CD4-positive, alpha-beta T cell (primary cell): ENCODE results near the gene CCDC74A. TPM values are rescaled to one million over a fixed set of nuclear protein-coding genes. Genes with fewer than 3 reads are reported as not detected.
"Not testable (repeated sequence)": the region's sequence is repeated elsewhere in the genome, so short reads cannot be mapped to it uniquely, and the experiment has no call there.

Experiments used
- ATAC-seq: fragments of 200-7000 bp; cut with Tn5 transposase; one replicate; pipeline ENCODE4 v1.10.0; 2022; ENCODE audit warnings: mild to moderate bottlenecking; ENCODE audit not compliant: poor library complexity
- CTCF ChIA-PET: fragments of 350-600 bp; sonication (Branson Sonifier 250); formaldehyde crosslinking; loops from one replicate; lab custom pipeline; 2021; ENCODE audit warnings: antibody characterized with exemption, inconsistent platforms; lab: Charles Lee
- POLR2A ChIA-PET: fragments of 350-600 bp; sonication (Branson Sonifier 250); formaldehyde crosslinking; loops from one replicate; lab custom pipeline; 2021; ENCODE audit warnings: antibody characterized with exemption, inconsistent platforms; lab: Charles Lee
- DNase-seq, 14 experiments: peaks; one replicate each; pipeline ENCODE4 v3.0.0-alpha.2; 2013 to 2020; ENCODE audit warnings: mixed read lengths in 2 of 14
- H3K27ac ChIP-seq, 2 donors: one replicate each; pipeline versions ENCODE4 v1.5.1 to v1.7.0; 2013; ENCODE audit warnings: low read length in 2 of 2, low read depth in 1 of 2, mild to moderate bottlenecking in 1 of 2
- H3K27me3 ChIP-seq, 2 experiments: 1 replicate in 1 of 2; 2 replicates in 1 of 2; pipeline versions ENCODE4 v1.6.1 to v1.7.0; 2013; ENCODE audit warnings: low read length in 2 of 2, control low read depth in 1 of 2, mild to moderate bottlenecking in 1 of 2, moderate library complexity in 1 of 2; ENCODE audit not compliant: insufficient read depth in 2 of 2, control insufficient read depth in 1 of 2
- H3K36me3 ChIP-seq: one replicate; pipeline ENCODE4 v1.6.1; 2013; ENCODE audit warnings: low read length, control low read depth; ENCODE audit not compliant: insufficient read depth
- H3K4me1 ChIP-seq: one replicate; pipeline ENCODE4 v1.6.1; 2013; ENCODE audit warnings: low read length, control low read depth; ENCODE audit not compliant: insufficient read depth
- H3K4me3 ChIP-seq: one replicate; pipeline ENCODE4 v1.5.1; 2013; ENCODE audit warnings: mild to moderate bottlenecking, low read length, moderate library complexity
- H3K9me3 ChIP-seq, 2 experiments: 1 replicate in 1 of 2; 2 replicates in 1 of 2; pipeline versions ENCODE4 v1.6.1 to v1.7.0; 2013; ENCODE audit warnings: low read length in 2 of 2, mild to moderate bottlenecking in 2 of 2, control low read depth in 1 of 2, moderate library complexity in 1 of 2; ENCODE audit not compliant: control insufficient read depth in 1 of 2, insufficient read depth in 1 of 2
- H3K27ac Mint-ChIP-seq: one replicate; pipeline ENCODE4 v1.8.0; 2020; ENCODE audit warnings: mixed read lengths
- H3K27me3 Mint-ChIP-seq: one replicate; pipeline ENCODE4 v1.8.0; 2021; ENCODE audit warnings: mixed read lengths
- H3K36me3 Mint-ChIP-seq: one replicate; pipeline ENCODE4 v1.8.0; 2021; ENCODE audit warnings: low read depth, mixed read lengths
- H3K4me1 Mint-ChIP-seq: one replicate; pipeline ENCODE4 v1.8.0; 2021; ENCODE audit warnings: low read depth, mixed read lengths
- H3K4me3 Mint-ChIP-seq: one replicate; pipeline ENCODE4 v1.8.0; 2020; ENCODE audit warnings: mild to moderate bottlenecking, mixed read lengths
- H3K9me3 Mint-ChIP-seq: one replicate; pipeline ENCODE4 v1.8.0; 2020; ENCODE audit warnings: mixed read lengths
- CTCF ChIP-seq: fragments of 200-600 bp; IDR thresholded peaks from one replicate; pipeline ENCODE4 v1.8.0; 2022; ENCODE audit warnings: antibody characterized with exemption, mild to moderate bottlenecking
- intact Hi-C, 2 experiments: fragments of 100-400 bp; cut with DNase I in 1 of 2; cut with micrococcal nuclease in 1 of 2; formaldehyde crosslinking; loops; one replicate each; pipeline versions ENCODE4 v1.15.1 to v1.9.0; 2023 to 2025; cut with DNase I, micrococcal nuclease
- total RNA-seq, 174 experiments: library from RNA in 2 of 174; stranded (reverse) in 2 of 174; gene quantifications; one replicate each; pipeline ENCODE4 v1.2.3 and lab custom pipeline; 2021 to 2026

Gene CCDC74A
- total RNA-seq, 2 experiments from 2014 or later: 0.50 to 0.60 TPM

GRCh38 chr2:131566371-131566770 is 38.7 kb downstream of the CCDC74A start:
- CTCF ChIA-PET: no interaction called here
- H3K36me3 ChIP-seq: no peaks in the 10 kb centered on the region
- POLR2A ChIA-PET: no interaction called here
- DNase-seq: no peak
- H3K36me3 Mint-ChIP-seq: no peaks in the 10 kb centered on the region
- H3K4me1 ChIP-seq: no peaks in the 10 kb centered on the region
- H3K9me3 Mint-ChIP-seq: no peaks in the 10 kb centered on the region
- peaks cover 3 to 9% of the 10 kb centered on the region in 2 experiments for H3K27me3 ChIP-seq
- no peak overlapping the region for H3K4me3 Mint-ChIP-seq
- peaks cover 51% of the 10 kb centered on the region for H3K27me3 Mint-ChIP-seq
- no peaks in the 10 kb centered on the region for H3K4me1 Mint-ChIP-seq
- no peak for TF ChIP-seq CTCF
- intact Hi-C loops: no loop called here
- no peak for ATAC-seq
- H3K27ac Mint-ChIP-seq: no peak overlapping the region
- no peaks in the 10 kb centered on the region for H3K9me3 ChIP-seq
- H3K4me3 ChIP-seq: no peak overlapping the region
- no peak overlapping the region for H3K27ac ChIP-seq

- H3K9me3 Mint-ChIP-seq: no peaks in the 10 kb centered on the region
- ATAC-seq (no peak), DNase-seq (no peak)
- no peak overlapping the region for H3K27ac Mint-ChIP-seq
- H3K4me3 Mint-ChIP-seq: no peak overlapping the region
- no peaks in the 10 kb centered on the region for H3K36me3 Mint-ChIP-seq
- peaks cover 3 to 4% of the 10 kb centered on the region in 2 experiments for H3K27me3 ChIP-seq
- H3K4me1 Mint-ChIP-seq: no peaks in the 10 kb centered on the region
- TF ChIP-seq CTCF: no peak
- H3K4me3 ChIP-seq: no peak overlapping the region
- no peaks in the 10 kb centered on the region for H3K4me1 ChIP-seq
- no peaks in the 10 kb centered on the region for H3K9me3 ChIP-seq
- H3K36me3 ChIP-seq: no peaks in the 10 kb centered on the region
- intact Hi-C loops: no loop called here
- CTCF ChIA-PET: no interaction called here
- H3K27me3 Mint-ChIP-seq: peaks cover 52% of the 10 kb centered on the region
- no peak overlapping the region for H3K27ac ChIP-seq
- POLR2A ChIA-PET: no interaction called here
Observed at GRCh38 chr2:131567891-131568290, 40.2 kb downstream of the CCDC74A start.

- H3K4me1 Mint-ChIP-seq, H3K36me3 Mint-ChIP-seq, DNase-seq, H3K4me1 ChIP-seq, H3K9me3 Mint-ChIP-seq, POLR2A ChIA-PET, CTCF ChIA-PET, intact Hi-C loops, H3K36me3 ChIP-seq, H3K9me3 ChIP-seq, H3K27ac ChIP-seq, H3K4me3 ChIP-seq, H3K27me3 ChIP-seq, H3K4me3 Mint-ChIP-seq, ATAC-seq, H3K27ac Mint-ChIP-seq: not testable (repeated sequence)
- peaks cover 56% of the 10 kb centered on the region for H3K27me3 Mint-ChIP-seq
Observed at GRCh38 chr2:131568401-131568800, 40.7 kb downstream of the CCDC74A start.

- Histone ChIP-seq H3K4me1 (no peaks in the 10 kb centered on the region), H3K36me3 (no peaks in the 10 kb centered on the region), H3K27me3 (peaks cover 4% of the 10 kb centered on the region in 2 experiments), H3K27ac (no peak overlapping the region), H3K9me3 (no peaks in the 10 kb centered on the region), H3K4me3 (no peak overlapping the region)
- ChIA-PET POLR2A (no interaction called here), CTCF (no interaction called here)
- Mint-ChIP-seq H3K27me3 (peaks cover 47% of the 10 kb centered on the region), H3K9me3 (no peaks in the 10 kb centered on the region), H3K4me1 (no peaks in the 10 kb centered on the region), H3K27ac (no peak overlapping the region), H3K36me3 (no peaks in the 10 kb centered on the region), H3K4me3 (no peak overlapping the region)
- intact Hi-C loops: no loop called here
- TF ChIP-seq CTCF: no peak
- ATAC-seq (no peak), DNase-seq (no peak)
Observed at GRCh38 chr2:131572175-131572574, 44.5 kb downstream of the CCDC74A start.
